ENCODE data around the gene INMT. TPM values are rescaled to one million over a fixed set of nuclear protein-coding genes. Genes with fewer than 3 reads are reported as not detected.
"Not testable (repeated sequence)": the region's sequence is repeated elsewhere in the genome, so short reads cannot be mapped to it uniquely, and the experiment has no call there.

Gene INMT
- total RNA-seq: 14.5 TPM

DNA sequence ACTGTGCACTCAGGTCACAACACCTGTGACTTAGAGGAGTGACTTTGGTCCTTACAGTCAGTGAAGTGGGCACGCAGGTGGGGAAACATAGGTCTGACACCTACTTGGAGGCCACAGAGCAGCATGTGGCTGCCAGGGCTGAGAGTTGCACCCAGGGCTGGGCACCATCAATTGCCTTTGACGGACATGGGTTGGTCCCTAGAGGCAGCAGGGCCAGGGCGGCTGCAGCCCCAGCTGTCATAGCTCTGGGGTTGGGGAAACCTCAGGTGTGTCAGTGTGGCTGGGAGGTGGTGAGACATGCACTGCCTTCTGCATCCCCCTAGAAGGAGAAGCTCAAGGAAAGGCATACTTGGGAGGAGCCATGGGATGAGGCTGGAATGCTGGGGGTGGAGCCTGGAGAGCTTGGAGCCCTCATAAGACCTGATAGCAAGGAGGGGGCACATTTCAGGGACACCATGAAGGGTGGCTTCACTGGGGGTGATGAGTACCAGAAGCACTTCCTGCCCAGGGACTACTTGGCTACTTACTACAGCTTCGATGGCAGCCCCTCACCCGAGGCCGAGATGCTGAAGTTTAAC lies at the start of gene INMT:
Gene INMT (plus strand): TSS at position 440 of the 578 bp plus-strand sequence. CDS start 16 bp downstream, at position 456.
- no peak for DNase-seq

DNA sequence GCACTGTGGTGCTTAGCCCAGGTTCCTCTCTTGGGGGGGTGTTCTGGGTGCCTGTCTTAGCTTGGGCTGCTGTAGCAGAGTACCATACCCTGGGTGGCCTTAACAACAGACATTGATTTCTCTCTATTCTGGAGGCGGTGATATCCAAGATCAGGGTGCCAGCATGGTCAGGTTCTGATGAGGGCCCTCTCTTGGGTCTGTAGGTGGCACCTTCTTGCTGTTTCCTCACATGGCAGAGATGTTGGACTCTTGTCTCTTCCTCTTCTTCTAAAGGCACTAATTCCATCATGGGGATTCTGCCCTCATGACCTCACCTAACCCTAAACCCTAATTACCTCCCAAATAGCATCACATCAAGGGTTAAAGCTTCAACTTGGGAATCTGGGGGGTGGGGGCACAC lies 49.7 kb upstream of the INMT start:
- no peak for DNase-seq

DNA sequence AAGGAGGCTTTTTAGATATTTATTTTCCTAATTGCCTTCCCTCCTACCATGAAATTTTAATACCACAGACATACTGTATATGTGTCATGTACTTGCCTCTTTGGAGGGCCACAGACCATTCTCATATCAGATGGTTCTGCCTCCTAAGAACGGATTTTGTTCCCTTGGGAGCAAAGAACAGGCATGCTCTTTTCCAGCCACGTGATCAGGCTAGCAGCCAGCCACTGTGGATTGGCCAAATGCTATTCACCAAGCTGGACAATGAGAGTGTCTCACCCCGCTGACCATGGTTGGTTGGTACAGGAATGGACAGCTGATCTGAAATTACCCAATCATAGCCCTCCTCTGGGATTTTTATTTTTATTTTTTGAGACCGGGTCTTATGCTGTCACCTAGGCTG lies 48.2 kb upstream of the INMT start:
- no peak for DNase-seq

DNA sequence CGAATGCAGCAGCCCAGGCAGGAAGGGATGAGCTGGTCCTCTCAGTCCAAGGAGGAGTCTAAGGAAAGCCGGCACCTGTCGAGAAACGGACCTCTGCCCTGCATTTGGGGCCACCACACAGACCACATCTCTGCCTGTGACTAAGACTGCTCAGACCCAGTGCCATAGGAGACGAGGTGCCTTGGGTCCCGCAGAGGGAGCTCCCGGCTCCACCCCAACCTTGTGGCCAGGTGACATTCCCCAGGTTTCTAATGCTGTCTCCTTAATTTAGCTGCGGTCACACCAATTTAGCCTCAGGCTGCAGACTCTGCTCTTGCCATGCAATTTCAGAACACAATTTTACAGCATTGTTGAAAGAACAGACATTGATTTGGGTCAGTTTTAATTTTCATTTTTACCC lies 46.9 kb upstream of the INMT start:
- DNase-seq: no peak

DNA sequence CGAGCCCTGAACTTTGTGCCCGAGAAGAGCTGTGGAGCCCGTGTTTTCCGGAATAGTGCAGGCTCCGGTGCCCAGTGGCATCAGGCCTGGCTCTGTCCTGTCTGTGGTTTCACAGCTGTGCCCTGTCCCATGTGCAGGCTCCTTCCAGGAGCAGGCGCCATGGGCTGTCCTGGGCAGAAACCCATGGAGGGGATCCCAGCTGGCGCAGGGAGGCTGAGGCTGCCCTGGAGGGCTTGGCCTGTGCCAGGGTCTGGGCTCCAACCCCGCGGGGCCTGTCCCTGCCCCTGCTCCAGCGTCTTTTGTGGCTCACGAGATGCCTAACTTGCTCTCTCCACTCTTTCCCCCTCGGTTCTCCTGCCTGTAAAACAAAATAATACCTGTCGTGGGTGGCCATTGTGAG lies 46.3 kb upstream of the INMT start:
- DNase-seq: no peak

DNA sequence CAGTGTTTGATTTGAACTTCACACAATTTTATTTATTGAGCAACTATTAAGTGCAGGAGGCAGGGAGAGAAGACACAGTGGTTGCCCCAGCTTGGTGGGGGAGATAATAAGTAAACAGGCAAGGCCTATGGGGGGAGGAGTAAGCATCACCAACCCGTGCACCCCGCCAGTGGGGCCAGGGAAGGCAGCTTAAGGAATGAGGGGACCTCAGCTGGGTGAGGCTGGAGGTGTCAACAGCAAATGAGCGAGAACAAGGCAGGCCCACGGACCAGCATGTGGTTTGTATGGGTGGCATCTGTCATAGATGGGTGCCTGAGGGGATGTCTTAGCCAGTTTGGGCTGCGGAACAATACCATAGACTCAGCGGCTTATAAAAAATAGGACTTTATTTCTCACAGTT lies 45.6 kb upstream of the INMT start:
- no peak for DNase-seq

DNA sequence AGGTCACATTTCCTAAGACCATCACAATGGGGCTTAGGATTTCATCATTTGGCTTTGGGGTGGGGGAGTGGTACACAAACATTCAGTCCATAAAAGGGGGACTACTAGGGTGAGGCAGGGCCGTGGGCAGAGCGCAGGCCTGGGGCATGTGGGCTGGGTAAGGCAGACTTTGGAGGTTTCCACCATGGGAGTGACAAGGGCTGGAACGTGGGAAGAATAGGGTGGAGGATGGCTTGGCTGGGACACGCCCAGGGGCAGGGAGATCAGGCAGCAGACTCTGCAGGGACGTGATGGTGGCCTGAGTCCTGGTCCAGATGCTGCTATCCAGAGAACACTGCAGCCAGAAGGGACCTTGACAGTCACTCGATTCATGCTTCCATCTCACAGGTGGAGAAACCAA lies 45.0 kb upstream of the INMT start:
- no peak for DNase-seq

DNA sequence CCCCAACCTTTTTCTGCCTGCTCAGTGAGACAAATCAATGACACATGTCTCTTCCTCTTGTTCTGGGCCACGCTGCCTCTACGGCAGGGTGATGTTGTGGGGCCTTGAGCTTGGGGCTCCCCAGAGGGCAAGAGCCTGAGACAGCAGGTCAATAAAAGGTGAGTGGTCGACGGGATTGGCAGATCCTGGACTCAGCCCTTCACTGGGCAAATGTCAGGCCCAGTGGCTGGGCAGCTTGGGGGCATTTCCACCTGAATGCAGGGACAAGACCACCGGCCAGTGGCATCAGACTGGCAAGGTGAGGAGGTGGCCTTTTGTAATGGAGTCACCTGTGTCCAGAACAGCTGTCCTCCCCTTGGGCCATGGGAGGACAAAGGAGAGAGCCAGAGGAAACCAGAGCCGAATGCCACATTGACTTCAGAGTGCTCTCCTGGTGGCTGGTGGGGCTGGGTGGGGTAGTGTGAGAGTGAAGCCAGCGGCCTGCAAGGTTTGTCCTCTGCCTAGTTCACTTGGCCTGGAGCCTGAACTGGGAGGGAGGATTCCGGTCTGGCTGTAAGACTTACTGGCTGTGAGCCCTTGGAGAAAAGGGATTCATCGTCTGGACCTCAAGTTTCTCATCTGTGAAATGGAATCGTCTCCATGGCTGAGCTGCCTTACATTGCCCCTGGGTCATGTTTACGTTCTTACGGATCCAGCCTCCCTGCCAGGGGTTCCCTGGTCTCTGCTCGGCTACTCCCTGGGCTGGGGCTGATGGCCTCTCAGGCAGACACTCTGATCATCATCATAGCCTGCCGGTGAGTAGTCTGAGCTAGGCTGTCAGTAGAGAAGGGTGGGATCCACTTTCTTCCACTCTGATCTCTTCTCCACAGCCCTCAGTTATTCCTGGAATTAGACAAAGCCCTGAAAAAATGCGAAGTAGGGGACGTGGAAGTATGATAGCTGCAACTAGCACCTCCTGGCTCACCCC lies 44.3 kb upstream of the INMT start:
- no peak for DNase-seq

DNA sequence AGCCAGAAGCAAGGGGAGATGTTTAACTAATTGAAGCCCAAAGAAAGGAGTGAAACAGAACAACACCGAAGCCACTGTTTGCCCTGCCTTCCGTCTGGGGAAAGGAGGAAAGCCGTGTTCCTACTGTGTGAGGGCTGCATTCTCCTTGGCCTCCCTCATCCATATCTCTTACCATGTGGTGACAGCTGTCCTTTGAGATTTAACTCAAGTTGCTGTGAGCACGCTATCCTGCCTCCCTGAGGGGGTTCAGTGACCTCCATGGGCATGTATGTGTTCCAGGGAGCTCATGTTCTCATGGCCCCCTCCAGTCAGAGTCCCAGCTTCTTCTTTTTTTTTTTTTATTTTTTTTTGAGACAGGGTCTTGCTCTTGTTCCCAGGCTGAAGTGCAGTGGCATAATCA lies 43.5 kb upstream of the INMT start:
- DNase-seq: no peak

DNA sequence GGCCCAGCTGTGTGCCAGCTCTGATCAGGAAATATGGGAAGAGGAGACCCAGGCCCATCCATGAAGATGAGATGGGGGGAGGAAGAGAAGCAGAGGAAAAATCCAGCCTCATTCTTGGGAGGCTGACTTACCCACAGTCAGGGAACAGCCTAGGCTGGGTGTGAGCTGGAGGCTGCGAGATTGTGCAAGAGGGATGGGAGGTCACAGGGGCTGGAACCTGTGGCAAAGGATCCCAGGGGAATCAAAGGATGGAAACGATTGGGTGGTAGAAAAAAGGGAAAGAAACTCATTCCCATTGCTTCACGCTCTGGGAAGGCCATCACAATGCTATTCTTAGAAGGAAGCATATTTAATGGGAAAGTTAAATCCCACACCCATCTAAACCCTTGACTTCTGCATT lies 43.0 kb upstream of the INMT start:
- DNase-seq: no peak

DNA sequence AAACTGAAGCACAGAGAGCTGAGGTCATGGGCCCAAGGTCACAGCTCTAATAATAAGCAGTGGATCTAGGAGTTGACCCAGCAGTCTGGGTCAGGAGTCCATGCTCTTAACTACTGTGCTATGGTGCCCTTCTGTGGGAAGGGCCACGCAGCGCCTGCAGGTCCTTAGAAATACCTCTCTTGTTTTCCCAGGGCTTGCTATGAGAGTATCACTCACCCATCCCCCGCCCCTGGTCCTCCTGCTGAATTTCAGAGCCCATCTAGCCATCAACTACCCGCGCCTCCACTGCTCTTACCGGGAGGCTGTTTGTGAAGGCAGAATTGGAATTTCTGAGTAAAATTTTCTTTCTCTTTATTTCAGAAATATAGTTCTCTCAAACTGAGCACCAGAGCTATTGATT lies 42.4 kb upstream of the INMT start:
- no peak for DNase-seq

DNA sequence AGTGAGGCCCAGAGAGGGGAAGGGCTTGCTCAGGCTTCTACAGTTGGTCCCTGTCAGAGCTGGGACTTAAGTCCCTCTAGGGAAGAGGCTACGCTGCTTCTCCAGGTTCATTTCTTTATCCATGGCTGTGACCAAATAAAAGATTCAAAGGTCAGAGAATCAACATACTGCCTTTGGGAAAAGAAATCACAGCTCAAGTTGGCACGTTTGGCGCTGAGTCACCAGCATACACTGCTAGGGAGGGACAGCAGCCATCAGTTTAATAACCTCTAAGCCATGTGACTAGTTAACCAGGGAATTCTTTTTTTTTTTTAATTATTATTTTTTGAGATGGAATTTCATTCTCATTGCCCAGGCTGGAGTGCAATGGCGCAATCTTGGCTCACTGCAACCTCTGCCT lies 41.3 kb upstream of the INMT start:
- no peak for DNase-seq

DNA sequence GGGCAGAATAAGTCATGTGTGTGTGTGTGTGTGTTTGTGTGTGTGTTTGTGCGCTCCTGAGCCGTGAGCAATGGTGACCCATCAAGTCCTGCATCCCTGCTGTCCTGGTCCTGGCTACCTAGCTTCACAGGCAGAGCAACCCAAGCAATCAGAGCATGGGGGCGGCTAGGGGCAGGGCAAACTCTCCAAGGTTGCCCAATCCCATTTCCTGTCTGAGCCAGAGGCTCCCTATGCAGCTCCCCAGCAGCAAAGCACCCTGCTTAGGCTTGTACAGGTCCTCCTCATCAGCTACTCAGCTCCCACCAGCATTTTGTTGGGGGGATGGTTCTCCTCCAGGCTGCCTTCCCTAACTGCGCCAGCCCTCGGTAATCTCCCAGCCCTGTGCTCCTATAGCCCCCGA lies 38.5 kb upstream of the INMT start:
- no peak for DNase-seq

DNA sequence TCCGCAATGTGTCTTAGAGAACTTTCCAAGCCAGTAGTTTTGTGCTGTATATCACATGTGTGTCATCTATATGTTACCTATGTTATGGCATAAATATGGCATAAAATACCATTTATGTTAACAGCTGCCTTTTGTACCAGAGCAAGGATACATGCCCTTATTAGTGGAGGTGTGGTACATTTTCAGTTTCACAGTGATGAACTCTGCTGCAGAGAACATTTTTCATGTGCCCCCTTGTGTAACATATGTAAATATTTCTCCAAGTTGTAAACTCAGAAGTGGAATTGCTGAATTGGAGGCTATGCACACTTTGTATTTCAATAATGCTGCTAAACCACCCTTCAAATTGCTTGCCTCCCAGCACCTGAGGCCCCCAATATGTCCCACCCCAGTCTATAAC lies 37.8 kb upstream of the INMT start:
- no peak for DNase-seq

DNA sequence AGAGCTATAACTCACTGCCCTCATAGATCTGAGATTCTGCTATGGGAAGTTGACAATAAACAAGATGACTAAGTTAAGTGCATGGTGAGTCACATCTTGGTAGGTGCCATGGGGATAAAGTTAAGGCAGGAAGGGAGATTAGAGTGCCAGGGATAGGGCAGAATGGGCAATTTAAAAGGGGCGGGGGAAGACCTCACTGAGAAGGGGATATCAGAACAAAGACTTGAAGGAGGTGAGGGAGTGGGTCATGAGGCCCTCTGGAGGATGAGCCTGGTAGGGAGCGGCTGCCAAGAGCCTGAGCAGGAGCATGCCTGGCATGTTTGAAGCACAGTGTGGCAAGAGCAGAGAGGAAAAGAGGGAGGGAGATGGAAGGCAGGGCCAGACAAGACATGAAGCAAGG lies 34.8 kb upstream of the INMT start:
- no peak for DNase-seq

DNA sequence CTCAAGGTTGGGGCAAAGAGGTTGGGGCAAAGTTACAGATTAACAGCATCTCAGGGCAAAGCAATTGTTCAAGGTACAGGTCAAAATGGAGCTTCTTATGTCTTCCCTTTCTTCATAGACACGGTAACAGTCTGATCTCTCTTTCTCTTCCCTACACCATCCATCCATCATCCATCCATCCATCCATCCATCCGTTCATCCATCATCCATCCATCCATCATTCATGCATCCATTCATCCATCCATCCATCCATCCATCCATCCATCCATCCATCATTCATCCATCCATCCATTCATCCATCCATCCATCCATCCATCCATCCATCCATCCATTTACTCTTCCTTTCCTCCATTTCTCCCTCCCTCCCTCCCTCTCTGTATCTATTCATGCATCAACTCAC lies 32.5 kb upstream of the INMT start:
- not testable (repeated sequence) for DNase-seq

DNA sequence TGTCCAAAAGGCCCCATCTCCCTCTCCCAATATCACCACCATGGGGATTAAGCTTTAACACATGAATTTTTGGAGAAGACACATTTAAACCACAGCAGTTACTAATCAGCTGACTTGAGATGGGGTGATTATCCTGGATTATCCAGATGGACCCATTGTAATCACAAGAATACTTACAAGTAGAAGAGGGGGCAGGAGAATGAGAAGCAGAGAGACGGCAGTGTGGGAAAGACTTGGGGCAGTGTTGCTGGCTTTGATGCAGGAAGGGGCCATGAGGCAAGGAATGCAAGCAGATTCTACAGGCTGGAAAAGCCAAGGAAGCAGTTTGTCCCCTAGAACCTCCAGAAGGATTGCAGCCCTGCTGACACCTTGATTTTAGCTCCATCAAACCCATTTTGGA lies 30.7 kb upstream of the INMT start:
- DNase-seq: no peak

DNA sequence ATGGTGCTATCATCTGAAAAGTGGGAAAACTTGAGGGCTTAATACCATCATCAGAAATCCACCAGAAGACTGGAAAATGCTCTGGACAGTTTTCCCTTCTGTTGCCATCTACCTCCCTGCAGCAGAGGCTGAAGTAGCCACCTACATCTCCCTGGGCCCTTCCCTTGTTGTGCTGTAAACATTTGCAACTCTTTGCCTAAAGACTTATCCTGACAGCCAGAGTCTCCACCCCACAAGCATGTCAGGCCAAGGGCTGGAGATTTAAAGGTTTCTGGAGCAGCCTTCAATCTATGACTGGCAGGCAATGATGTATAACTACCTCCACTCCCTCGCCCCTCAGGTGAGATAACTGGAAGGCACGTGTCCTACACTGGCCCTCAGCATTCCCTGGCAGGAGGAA lies 29.7 kb upstream of the INMT start:
- DNase-seq: no peak

DNA sequence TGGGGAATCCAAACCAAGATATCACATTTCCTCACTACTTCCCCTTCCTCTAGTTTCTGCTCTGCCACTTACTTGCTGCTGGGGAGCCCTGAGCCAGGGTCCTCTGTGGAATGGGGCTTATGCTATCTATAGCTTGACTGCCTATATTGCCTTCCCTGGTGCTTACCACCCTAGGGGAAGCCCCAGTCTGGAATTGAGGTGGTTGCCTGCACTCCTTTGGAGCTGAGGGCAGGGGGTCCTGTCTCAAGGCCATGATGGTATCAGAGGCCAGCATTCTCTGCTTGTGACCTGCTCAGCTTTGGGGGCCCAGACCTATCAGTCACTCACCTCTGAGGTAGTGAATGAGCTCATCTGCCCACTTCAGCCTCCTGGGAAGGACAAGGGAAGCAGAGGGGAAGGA lies 29.3 kb upstream of the INMT start:
- no peak for DNase-seq

DNA sequence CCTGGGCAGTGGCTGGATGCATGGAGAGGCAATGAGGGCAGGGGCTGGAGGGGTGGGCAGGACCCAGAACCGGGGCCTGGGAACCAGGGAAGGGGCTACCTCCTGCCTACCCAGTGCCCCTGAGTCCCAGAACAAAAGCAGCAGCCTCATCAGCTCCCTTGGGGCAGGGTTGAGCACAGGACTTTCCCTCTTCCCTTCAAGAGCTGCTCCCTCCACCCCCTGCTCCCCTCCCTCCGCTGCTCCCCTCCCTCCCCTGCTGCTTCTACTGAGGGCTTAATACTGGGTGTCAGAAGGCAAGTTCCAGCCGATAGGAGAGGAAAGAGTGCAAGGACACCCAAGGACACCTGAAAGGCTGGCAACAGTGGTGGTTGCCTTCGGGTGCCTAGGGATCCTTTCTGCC lies 28.2 kb upstream of the INMT start:
- DNase-seq: no peak

DNA sequence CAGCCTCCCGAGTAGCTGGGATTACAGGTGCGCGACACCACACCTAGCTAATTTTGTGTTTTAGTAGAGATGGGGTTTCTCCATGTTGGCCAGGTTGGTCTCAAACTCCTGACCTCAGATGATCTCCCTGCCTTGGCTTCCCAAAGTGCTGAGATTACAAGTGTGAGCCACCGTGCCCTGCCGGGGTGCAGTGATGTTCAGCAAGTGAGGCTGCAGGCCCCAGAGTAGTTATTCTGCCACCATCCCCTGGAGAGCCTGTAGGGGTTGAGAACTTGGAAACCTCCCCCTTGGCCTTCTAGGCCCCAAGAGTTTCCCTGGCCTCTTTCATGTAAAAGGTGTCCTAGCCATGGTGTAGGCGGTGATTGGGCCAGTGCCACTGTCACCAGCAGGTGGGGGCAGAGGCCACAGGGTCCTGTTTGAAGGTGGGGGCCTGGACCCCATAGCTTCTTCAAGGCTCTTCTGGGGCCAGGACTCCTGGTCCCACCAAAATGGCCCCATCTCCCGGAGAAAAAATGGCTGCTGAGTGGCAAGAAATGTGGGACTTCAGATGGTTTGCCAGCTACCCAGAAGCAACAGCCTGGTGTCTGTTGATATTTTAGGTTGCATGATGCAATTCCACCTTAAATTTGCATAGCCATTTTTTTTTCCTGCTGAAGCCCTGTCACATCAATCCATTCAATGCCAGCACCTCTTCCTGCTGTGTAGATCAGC lies 25.5 kb upstream of the INMT start:
- no peak for DNase-seq

DNA sequence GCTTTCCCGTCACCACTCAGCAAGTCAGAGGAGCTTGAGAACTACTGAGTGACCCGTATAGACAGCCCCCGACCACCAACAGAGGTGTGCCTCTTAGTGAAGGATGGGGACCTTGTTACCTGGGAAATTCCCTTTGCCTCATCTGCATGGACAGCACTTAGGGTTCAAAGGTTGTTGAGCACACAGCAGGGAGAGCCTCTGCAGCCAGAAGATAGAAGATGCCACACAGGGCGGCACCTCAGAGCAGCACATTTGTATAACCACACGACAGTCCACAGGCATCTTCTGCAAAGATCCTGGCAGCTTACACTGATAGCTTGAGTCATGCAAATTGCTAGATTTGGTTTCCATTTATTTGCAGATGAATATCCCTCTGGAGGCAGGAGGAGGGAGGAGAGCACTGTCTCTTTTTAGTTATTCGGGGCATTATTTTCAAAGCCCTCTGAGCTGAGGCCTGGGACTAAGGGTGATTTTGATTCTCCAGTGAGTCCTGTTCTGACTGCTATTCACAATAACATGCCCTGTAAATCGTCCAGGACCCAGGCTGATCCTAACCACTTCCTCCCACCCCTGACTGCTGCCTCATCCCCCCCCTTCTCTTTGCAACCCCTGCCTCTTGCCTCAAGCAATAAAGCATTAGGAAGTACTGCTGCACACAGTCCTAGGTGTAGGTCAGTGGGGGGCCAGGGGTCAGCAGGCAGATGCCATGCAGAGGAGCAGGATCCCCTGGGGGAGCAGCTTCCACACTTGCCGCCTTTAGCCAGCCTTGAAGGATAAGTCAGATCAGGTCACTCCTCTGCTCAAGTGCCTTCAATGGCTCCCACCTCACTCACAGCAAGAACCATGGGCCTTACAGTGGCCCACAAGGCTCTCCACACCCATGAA lies 24.6 kb upstream of the INMT start:
- DNase-seq: no peak

Data from tongue (tissue), 2 donors.